Pulmonary artery endothelial cell (primary cell): ENCODE results near the gene GSTM2. TPM values are rescaled to one million over a fixed set of nuclear protein-coding genes. Genes with fewer than 3 reads are reported as not detected.

Experiments
- DNase-seq: peaks from one replicate; pipeline ENCODE4 v3.0.0-alpha.2; 2011; ENCODE audit warnings: low read depth, low spot score
- total RNA-seq: library from RNA; depleted of rRNA; stranded (reverse); fragments of >200 nt; gene quantifications from 2 replicates; pipeline ENCODE4 v1.2.3, GENCODE V29; 2014

The GSTM2 gene
- 1.1 and 7.2 TPM in 2 replicates for total RNA-seq

DNA sequence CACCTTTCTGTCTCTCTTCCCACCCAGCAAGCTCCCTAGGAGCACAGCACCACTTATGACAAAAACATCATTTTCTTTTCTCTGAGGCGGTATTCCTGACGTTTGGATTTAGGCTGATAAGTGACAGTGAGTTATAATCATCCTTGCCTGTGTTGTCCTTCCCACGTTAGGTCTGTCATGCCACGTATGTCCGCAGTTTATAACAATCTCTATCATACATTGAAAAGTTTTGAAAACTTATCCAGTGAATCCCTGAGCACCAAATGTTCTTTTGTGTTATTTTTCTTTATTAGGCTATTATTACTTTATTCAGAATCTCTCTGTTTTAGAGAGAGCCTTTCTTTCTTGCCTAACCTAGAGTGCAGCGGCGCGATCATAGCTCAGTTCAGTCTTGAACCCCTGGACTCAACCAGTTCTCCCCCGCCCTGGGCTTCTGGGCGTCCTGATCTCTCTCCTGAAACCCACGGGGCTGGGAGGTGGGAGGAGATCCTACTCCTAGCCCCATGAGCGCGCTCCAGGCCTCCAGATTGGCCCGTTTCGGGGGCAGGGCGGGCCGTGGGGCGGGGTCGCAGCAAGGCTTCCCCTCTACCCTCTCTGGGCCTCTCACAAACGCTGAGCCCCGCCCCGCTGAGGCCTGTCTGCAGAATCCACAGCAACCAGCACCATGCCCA, at the start of gene GSTM2:
TSS of gene GSTM2 (plus strand) at position 606 of the 671 bp plus-strand sequence. CDS start at position 665, 59 bp downstream.
- no peak for DNase-seq

GRCh38 chr1:109618661-109619575, 48.9 kb upstream of the GSTM2 start:
- no peak for DNase-seq

DNA sequence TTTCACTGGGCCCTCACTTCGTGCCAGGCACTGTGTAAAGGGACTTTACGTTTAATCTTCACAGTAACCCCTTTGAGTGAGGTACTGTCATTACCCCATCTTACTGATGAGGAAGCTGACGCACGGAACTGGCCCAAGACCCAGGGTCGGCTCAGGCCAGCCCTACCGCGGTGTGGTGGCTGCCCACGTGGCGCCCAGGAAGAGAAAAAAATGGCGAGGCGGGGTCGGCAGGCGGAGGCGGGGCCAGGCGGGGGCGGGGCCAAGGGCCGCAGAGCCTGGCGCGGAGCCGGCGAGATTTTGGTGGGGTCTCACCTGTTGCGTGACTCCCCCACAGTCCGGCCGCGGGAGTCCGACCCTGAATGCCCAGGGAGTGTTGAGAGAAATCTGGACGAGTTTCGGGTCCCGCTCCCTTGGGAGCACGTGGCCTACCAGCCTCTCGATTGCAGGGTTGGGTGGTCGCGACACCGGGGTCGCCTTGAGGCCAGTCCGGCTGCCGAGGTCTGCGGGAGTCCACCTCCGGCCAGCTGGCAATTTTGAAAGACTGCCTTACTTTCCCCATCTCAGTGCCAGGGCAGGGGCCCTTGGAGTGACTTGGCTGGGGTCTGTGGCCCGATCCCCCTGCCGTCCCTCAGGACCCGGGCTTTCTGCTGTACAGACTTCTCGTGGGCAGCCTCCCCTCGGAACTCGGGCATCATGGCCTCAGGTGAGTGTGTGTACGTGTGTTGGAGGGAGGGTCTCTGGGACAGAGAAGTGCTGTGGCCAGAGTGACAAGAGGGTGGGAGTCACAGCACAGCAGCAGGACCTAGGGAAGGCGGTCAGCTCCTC, 48.1 kb upstream of the GSTM2 start, which contains the start of the genes AMPD2 and GNAT2:
TSS of gene AMPD2 (plus strand) at position 262 of the 825 bp plus-strand sequence. CDS start 1,339 bp downstream, outside the sequence.
TSS of gene GNAT2 (minus strand) at position 41 of the 825 bp plus-strand sequence. CDS start 6,746 bp downstream, outside the sequence.
- no peak for DNase-seq

- no peak for DNase-seq
Measured at GRCh38 chr1:109620401-109620791, 47.5 kb upstream of the GSTM2 start.

- DNase-seq: peak; percentile 86
Measured at GRCh38 chr1:109620841-109621286, 47.0 kb upstream of the GSTM2 start.

DNA sequence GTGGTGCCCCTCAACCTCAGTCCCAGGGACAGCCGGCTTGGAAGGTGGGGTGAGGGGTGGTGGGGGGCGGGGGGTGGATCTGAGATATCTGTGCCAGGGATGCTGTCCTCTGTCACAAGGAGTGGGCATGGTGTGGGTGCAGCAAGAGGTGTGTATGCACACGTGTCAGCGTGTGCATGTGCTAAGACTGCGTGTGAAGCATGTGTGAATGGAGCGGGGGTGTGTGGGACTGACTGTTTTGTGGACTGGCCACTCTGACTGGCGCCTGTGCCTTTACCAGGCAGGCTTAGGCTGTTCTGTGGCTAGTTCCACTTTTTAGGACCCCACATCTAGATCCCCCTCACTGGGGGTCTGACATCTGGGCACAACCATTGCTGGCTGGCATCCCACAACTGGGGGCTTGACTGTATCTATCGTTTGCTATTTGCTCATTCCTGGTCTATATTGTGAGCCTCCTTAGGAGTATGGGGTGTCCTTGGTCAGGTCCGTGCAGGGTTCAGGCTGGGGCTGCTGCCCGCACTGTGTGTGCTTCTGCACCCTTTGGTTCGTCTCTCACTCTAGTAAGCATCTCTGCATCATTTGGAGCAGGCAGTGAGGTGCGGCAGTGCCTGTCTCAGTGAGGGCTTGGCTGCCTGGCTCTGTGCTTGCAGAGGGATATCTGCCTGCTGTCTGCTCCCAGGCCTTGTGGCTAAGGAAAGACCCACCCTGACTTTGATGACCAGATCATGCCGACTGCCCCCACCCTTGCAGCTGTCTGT, 46.3 kb upstream of the GSTM2 start:
- DNase-seq: no peak

DNA sequence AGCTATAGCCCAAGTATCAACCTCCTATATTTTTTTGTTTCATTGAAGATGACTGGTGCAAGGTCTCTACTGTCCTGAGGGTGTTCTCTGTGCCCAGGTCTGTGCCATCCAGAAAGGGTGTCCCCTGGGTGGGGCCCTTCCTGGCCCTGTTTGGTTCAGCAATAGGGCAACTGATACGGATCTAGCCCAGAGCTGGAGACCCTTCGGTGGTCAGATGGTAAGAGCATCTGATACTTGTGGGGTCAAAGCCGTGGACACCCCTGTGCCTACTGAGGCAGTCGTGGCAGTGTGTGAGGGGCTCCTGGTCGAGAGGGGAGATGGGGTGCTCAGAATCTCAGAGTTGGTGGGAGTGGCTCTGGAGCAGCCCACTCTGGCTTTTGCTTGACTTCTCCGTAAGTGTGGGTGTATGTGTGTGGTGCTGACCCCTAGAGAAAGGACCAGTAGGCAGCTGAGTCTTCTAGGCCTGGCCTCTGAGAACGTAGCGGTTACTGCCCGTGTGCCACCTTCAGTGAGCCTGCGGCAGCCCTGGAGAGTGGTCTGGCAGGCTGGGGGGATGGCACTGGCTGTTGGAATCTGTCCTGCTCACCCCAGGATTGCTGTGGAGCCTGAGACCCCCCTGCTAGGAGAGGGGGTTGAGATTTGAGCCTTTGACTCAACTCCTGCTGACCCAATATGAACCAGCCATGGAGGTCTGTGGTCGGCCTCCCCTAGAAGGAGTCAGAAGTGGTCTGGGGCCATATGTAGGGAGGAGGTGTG, 45.5 kb upstream of the GSTM2 start:
- DNase-seq: no peak

GRCh38 chr1:109622895-109623294, 45.0 kb upstream of the GSTM2 start:
- no peak for DNase-seq

DNA sequence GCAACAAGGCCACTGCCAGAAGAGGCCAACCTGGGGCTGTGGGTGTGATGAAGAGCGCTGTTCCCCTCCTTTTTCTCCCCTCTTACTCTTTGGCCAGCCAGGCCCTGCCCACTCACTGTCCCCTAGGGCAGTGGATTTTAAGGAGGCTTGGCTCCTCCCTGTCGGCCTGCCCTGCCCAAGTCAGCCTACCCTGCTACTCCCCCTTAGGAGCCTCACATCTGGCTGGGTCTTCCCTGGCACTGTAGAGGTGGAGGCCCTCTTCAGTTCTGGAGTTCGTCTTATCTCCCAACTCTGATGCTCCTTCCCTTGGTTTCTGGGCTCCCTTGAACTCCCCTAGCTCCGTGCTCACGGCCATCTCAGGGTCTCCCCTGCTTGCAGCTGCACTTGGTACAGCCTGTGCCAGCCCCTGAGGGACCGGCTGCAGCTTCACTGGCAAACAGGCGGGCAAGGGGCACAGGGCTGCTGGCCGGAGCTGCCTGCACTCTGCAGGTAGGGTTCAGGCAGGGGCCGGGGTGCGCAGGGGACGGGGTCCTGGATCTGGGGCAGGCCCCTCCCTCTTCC, 44.2 kb upstream of the GSTM2 start:
- DNase-seq: no peak

- DNase-seq: no peak
Measured at GRCh38 chr1:109624201-109625010, 43.5 kb upstream of the GSTM2 start.

GRCh38 chr1:109625176-109625575, 42.7 kb upstream of the GSTM2 start:
- DNase-seq: no peak

GRCh38 chr1:109625601-109626560, 42.0 kb upstream of the GSTM2 start:
- DNase-seq: no peak

DNA sequence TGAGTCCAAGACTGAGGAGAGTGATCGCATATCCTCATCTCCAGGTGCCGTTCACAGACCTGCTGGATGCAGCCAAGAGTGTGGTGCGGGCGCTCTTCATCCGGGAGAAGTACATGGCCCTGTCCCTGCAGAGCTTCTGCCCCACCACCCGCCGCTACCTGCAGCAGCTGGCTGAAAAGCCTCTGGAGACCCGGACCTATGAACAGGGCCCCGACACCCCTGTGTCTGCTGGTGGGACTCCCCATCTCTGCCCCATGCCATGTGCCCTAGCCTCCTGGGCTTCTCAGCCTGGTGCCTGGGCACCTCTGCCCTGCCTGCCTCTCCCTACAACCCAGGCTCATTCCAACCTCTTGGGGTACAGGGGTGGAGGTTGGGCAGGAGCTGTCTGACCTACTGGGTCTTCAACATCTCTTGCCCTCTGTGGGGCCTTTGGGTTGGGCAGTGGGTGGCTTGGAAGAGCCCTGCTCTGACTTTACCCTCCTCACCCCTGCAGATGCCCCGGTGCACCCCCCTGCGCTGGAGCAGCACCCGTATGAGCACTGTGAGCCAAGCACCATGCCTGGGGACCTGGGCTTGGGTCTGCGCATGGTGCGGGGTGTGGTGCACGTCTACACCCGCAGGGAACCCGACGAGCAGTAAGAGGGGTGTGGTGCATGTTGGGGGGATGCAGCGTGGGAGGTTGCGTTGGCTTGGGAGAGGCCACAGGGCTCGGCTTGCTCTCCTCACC, 41.0 kb upstream of the GSTM2 start:
- DNase-seq: no peak

GRCh38 chr1:109627692-109628399, 40.0 kb upstream of the GSTM2 start:
- no peak for DNase-seq

- no peak for DNase-seq
Measured at GRCh38 chr1:109628540-109629321, 39.1 kb upstream of the GSTM2 start.
